Neural cell (in vitro differentiated cells): ENCODE results near the gene SEC61A1.

ENCODE experiments used
- CTCF ChIP-seq: fragments of 450-650 bp; IDR thresholded peaks from 2 replicates; pipeline ENCODE4 v1.5.1; 2014; ENCODE audit warnings: antibody characterized with exemption, mild to moderate bottlenecking, moderate library complexity; ENCODE audit not compliant: poor library complexity, severe bottlenecking
- EP300 ChIP-seq: fragments of 450-650 bp; conservative IDR thresholded peaks from 2 replicates; pipeline ENCODE4 v1.6.1; 2014; ENCODE audit warnings: antibody characterized with exemption, mild to moderate bottlenecking, moderate library complexity; ENCODE audit not compliant: poor library complexity, severe bottlenecking
- EZH2 ChIP-seq: fragments of 200-600, 300-800 bp; shearing (Covaris generic), sonication (generic); IDR thresholded peaks from 2 replicates; pipeline ENCODE4 v1.6.1; 2014; ENCODE audit warnings: antibody characterized with exemption, low read length, borderline replicate concordance, mild to moderate bottlenecking; ENCODE audit not compliant: insufficient read depth, poor library complexity, severe bottlenecking
- MXI1 ChIP-seq: fragments of 450-650 bp; conservative IDR thresholded peaks from 2 replicates; pipeline ENCODE4 v1.6.1; 2014; ENCODE audit warnings: antibody characterized with exemption, mild to moderate bottlenecking; ENCODE audit not compliant: poor library complexity, severe bottlenecking
- POLR2AphosphoS5 ChIP-seq: IDR thresholded peaks from 2 replicates; pipeline ENCODE4 v1.6.1; 2012
- RAD21 ChIP-seq: fragments of 450-650 bp; conservative IDR thresholded peaks from 2 replicates; pipeline ENCODE4 v1.6.1; 2014; ENCODE audit warnings: antibody characterized with exemption, mild to moderate bottlenecking, moderate library complexity
- REST ChIP-seq: IDR thresholded peaks from 2 replicates; pipeline ENCODE4 v1.6.1; 2012; ENCODE audit warnings: borderline replicate concordance
- SMC3 ChIP-seq: fragments of 450-650 bp; conservative IDR thresholded peaks from 2 replicates; pipeline ENCODE4 v1.6.1; 2014; ENCODE audit warnings: antibody characterized with exemption, mild to moderate bottlenecking, moderate library complexity; ENCODE audit not compliant: poor library complexity
- TAF1 ChIP-seq: IDR thresholded peaks from 2 replicates; pipeline ENCODE4 v1.6.1; 2012; ENCODE audit warnings: low read depth

- TF ChIP-seq CTCF = no peak
- no peak for TF ChIP-seq REST
- TF ChIP-seq EP300 = no peak
- no peak for TF ChIP-seq RAD21
- TF ChIP-seq EZH2 = no peak
- no peak for TF ChIP-seq POLR2AphosphoS5
- TF ChIP-seq TAF1 = no peak
- TF ChIP-seq SMC3 = no peak
- TF ChIP-seq MXI1 = no peak
These were observed 60.2 kb downstream of the SEC61A1 start for GRCh38 chr3:128112357-128112968.
